IMR-90 (cell line): Measurements from ENCODE around the gene STK35. TPM values are rescaled to one million over a fixed set of nuclear protein-coding genes. Genes with fewer than 3 reads are reported as not detected.

Experiments
- ATAC-seq: fragments of 200-7000 bp; cut with Tn5 transposase; 2 replicates; pipeline ENCODE4 v1.9.1; 2020; ENCODE audit warnings: low read depth, mild to moderate bottlenecking, moderate library complexity
- BruUV-seq: library from RNA; stranded (reverse); fragments of 400-500 nt; replicated peaks from 2 replicates; lab custom pipeline; 2021; lab: Mats Ljungman, UMichigan
- CTCF ChIA-PET: fragments of 300-600 bp; formaldehyde crosslinking; extraction: SDS; loops from one replicate; lab custom pipeline; 2021; ENCODE audit warnings: antibody characterized with exemption; lab: Yijun Ruan, JAX
- POLR2A ChIA-PET: fragments of 300-600 bp; sonication (Branson Sonifier 250); formaldehyde crosslinking; loops from one replicate; lab custom pipeline; 2022; ENCODE audit warnings: antibody characterized with exemption; ENCODE audit not compliant: unreplicated experiment; lab: Charles Lee
- DNase-seq: peaks from one replicate; pipeline ENCODE4 v3.0.0; 2013
- H2AFZ ChIP-seq: replicated peaks from 2 replicates; pipeline ENCODE3; 2013; ENCODE audit warnings: low read length, mild to moderate bottlenecking; ENCODE audit not compliant: poor library complexity
- H2AK5ac ChIP-seq: 2 replicates; pipeline ENCODE4 v1.6.1; 2013; ENCODE audit warnings: low read depth, low read length, inconsistent platforms
- H2AK9ac ChIP-seq: replicated peaks from 2 replicates; pipeline ENCODE3; 2013; ENCODE audit warnings: mild to moderate bottlenecking, low read depth, low read length, moderate library complexity; ENCODE audit not compliant: poor library complexity
- H2BK120ac ChIP-seq: 2 replicates; pipeline ENCODE4 v1.6.1; 2013; ENCODE audit warnings: low read depth, low read length, inconsistent platforms
- H2BK15ac ChIP-seq: 3 replicates; pipeline ENCODE4 v1.6.1; 2013; ENCODE audit warnings: low read depth, low read length, inconsistent platforms
- H2BK20ac ChIP-seq: 2 replicates; pipeline ENCODE4 v1.6.1; 2013; ENCODE audit warnings: low read depth, mild to moderate bottlenecking, inconsistent platforms, low read length, moderate library complexity
- H2BK5ac ChIP-seq: 2 replicates; pipeline ENCODE4 v1.6.1; 2013; ENCODE audit warnings: mild to moderate bottlenecking, low read depth, low read length, inconsistent platforms; ENCODE audit not compliant: poor library complexity, severe bottlenecking
- H3K14ac ChIP-seq: replicated peaks from 2 replicates; pipeline ENCODE4 v1.6.1; 2013; ENCODE audit warnings: low read depth, low read length, inconsistent platforms
- H3K18ac ChIP-seq: 2 replicates; pipeline ENCODE4 v1.6.1; 2013; ENCODE audit warnings: low read depth, low read length, control low read depth
- H3K23ac ChIP-seq: 2 replicates; pipeline ENCODE4 v1.6.1; 2013; ENCODE audit warnings: low read depth, low read length, inconsistent platforms
- H3K27ac ChIP-seq: 2 replicates; pipeline ENCODE4 v1.5.1; 2013; ENCODE audit warnings: mild to moderate bottlenecking, control low read depth, low read length; ENCODE audit not compliant: insufficient read depth
- H3K27me3 ChIP-seq: 2 replicates; pipeline ENCODE4 v1.6.1; 2013; ENCODE audit warnings: low read length; ENCODE audit not compliant: control insufficient read depth, insufficient read depth
- H3K36me3 ChIP-seq: 2 replicates; pipeline ENCODE4 v1.6.1; 2013; ENCODE audit warnings: low read length, mixed read lengths; ENCODE audit not compliant: control insufficient read depth, insufficient read depth
- H3K4ac ChIP-seq: 2 replicates; pipeline ENCODE4 v1.6.1; 2013; ENCODE audit warnings: low read depth, low read length, inconsistent platforms
- H3K4me1 ChIP-seq: 2 replicates; pipeline ENCODE4 v1.6.1; 2013; ENCODE audit warnings: low read length, mixed read lengths; ENCODE audit not compliant: control insufficient read depth, insufficient read depth
- H3K4me2 ChIP-seq: 2 replicates; pipeline ENCODE4 v1.6.1; 2013; ENCODE audit warnings: low read depth, mild to moderate bottlenecking, control low read depth, low read length, moderate library complexity
- H3K4me3 ChIP-seq: 2 replicates; pipeline ENCODE4 v1.5.1; 2013; ENCODE audit warnings: low read depth, mild to moderate bottlenecking, control low read depth, low read length, moderate library complexity; ENCODE audit not compliant: insufficient read depth
- H3K56ac ChIP-seq: 2 replicates; pipeline ENCODE4 v1.6.1; 2013; ENCODE audit warnings: low read length, inconsistent platforms; ENCODE audit not compliant: insufficient read depth; ENCODE audit errors: extremely low read depth
- H3K79me1 ChIP-seq, 2 experiments: 2 replicates each; pipeline ENCODE4 v1.6.1; 2013; ENCODE audit warnings: low read length in 2 of 2, inconsistent platforms in 1 of 2, low read depth in 1 of 2
- H3K9ac ChIP-seq: 2 replicates; pipeline ENCODE4 v1.6.1; 2013; ENCODE audit warnings: low read depth, low read length, control low read depth
- H3K9me1 ChIP-seq: 2 replicates; pipeline ENCODE4 v1.6.1; 2013; ENCODE audit warnings: low read length, inconsistent platforms; ENCODE audit not compliant: insufficient read depth
- H3K9me3 ChIP-seq: 2 replicates; pipeline ENCODE4 v1.6.1; 2013; ENCODE audit warnings: low read length; ENCODE audit not compliant: control insufficient read depth, insufficient read depth
- H4K20me1 ChIP-seq: 2 replicates; pipeline ENCODE4 v1.6.1; 2013; ENCODE audit warnings: low read length, inconsistent platforms; ENCODE audit not compliant: insufficient read depth
- H4K5ac ChIP-seq: 2 replicates; pipeline ENCODE4 v1.6.1; 2013; ENCODE audit warnings: mild to moderate bottlenecking, low read depth, low read length, control low read depth
- H4K8ac ChIP-seq, 2 experiments: 2 replicates each; pipeline ENCODE4 v1.6.1; 2013; ENCODE audit warnings: low read depth in 2 of 2, low read length in 2 of 2, control low read depth in 1 of 2, inconsistent platforms in 1 of 2
- H4K91ac ChIP-seq: 2 replicates; pipeline ENCODE4 v1.6.1; 2013; ENCODE audit warnings: low read depth, low read length, inconsistent platforms; ENCODE audit not compliant: insufficient read depth
- BHLHE40 ChIP-seq: fragments of 150-350 bp; IDR thresholded peaks from 2 replicates; pipeline ENCODE4 v1.6.1; 2016; ENCODE audit warnings: mild to moderate bottlenecking, low read depth, low read length
- CEBPB ChIP-seq: IDR thresholded peaks from 2 replicates; pipeline ENCODE4 v1.6.1; 2012; ENCODE audit warnings: low read depth, low read length, improper control_type of control experiment
- CHD1 ChIP-seq: IDR thresholded peaks from 2 replicates; pipeline ENCODE4 v1.6.1; 2012; ENCODE audit warnings: low read depth, low read length, improper control_type of control experiment
- CTCF ChIP-seq: conservative IDR thresholded peaks from 2 replicates; pipeline ENCODE4 v1.5.1; 2012; ENCODE audit warnings: mild to moderate bottlenecking, low read depth, low read length, improper control_type of control experiment
- ELK1 ChIP-seq: fragments of 150-350 bp; IDR thresholded peaks from 2 replicates; pipeline ENCODE4 v1.6.1; 2016; ENCODE audit warnings: low read depth, mild to moderate bottlenecking, low read length, moderate library complexity, borderline replicate concordance
- FOS ChIP-seq: fragments of 150-350 bp; IDR thresholded peaks from 2 replicates; pipeline ENCODE4 v1.6.1; 2016; ENCODE audit warnings: low read depth, low read length
- MAFK ChIP-seq: IDR thresholded peaks from 2 replicates; pipeline ENCODE4 v1.6.1; 2012; ENCODE audit warnings: low read depth, low read length, improper control_type of control experiment
- MAZ ChIP-seq: IDR thresholded peaks from 2 replicates; pipeline ENCODE4 v1.6.1; 2012; ENCODE audit warnings: low read depth, mild to moderate bottlenecking, low read length, improper control_type of control experiment, moderate library complexity, borderline replicate concordance
- MXI1 ChIP-seq: IDR thresholded peaks from 2 replicates; pipeline ENCODE4 v1.6.1; 2012; ENCODE audit warnings: low read depth, mild to moderate bottlenecking, low read length, moderate library complexity, borderline replicate concordance
- NFE2L2 ChIP-seq: fragments of 150-350 bp; IDR thresholded peaks from 2 replicates; pipeline ENCODE4 v1.6.1; 2016; ENCODE audit warnings: low read depth, mild to moderate bottlenecking, low read length
- POLR2A ChIP-seq: IDR thresholded peaks from 2 replicates; pipeline ENCODE4 v1.6.1; 2012; ENCODE audit warnings: mild to moderate bottlenecking, low read depth, low read length
- RAD21 ChIP-seq: IDR thresholded peaks from 2 replicates; pipeline ENCODE4 v1.6.1; 2012; ENCODE audit warnings: low read length, improper control_type of control experiment
- RCOR1 ChIP-seq: IDR thresholded peaks from 2 replicates; pipeline ENCODE4 v1.6.1; 2012; ENCODE audit warnings: mild to moderate bottlenecking, low read length, improper control_type of control experiment; ENCODE audit not compliant: insufficient replicate concordance
- RFX5 ChIP-seq: IDR thresholded peaks from 2 replicates; pipeline ENCODE4 v1.8.0; 2012; ENCODE audit warnings: low read depth, mild to moderate bottlenecking, low read length, moderate library complexity
- SMC3 ChIP-seq: fragments of 150-350 bp; IDR thresholded peaks from 2 replicates; pipeline ENCODE4 v1.6.1; 2016; ENCODE audit warnings: low read depth, mild to moderate bottlenecking, antibody characterized with exemption, low read length, moderate library complexity
- WGBS, 2 experiments: methylation state at CpG; one replicate each; pipeline versions ENCODE4 v1.1.5 to v1.1.7; 2013; ENCODE audit warnings: missing lambda C conversion rate in 2 of 2; ENCODE audit not compliant: insufficient read length in 1 of 2; ENCODE audit errors: extremely low coverage in 2 of 2; 5-methylcytosine and 5-hydroxymethylcytosine counted together
- dilution Hi-C: fragments of 300-500 bp; cut with HindIII; formaldehyde crosslinking; loops from one replicate; pipeline ENCODE4 v1.14.3; 2018; ENCODE audit warnings: low sequenced_read_pairs; ENCODE audit not compliant: unreplicated experiment
- in situ Hi-C: fragments of 300-500 bp; cut with MboI; formaldehyde crosslinking; loops from 3 replicates; pipeline ENCODE4 v1.14.3; 2019; ENCODE audit warnings: low sequenced_read_pairs, inconsistent platforms, mixed read lengths
- intact Hi-C: fragments of 100-400 bp; cut with micrococcal nuclease; formaldehyde crosslinking; loops from 2 replicates; pipeline ENCODE4 v1.10.0; 2022
- polyA plus RNA-seq, 3 experiments: library from polyadenylated mRNA; depleted of rRNA; stranded (reverse); fragments of >200 nt; gene quantifications; 2 replicates each; pipeline ENCODE4 v1.2.3, GENCODE V29; 2012; ENCODE audit warnings: low replicate concordance in 1 of 3
- total RNA-seq: library from RNA; depleted of rRNA; stranded (reverse); fragments of >200 nt; gene quantifications from 2 replicates; pipeline ENCODE4 v1.2.3, GENCODE V29; 2012
- TF ChIP-seq, protein P1 (sequence below): fragments of 150-350 bp; IDR thresholded peaks from 2 replicates; pipeline ENCODE4 v1.6.1; 2017; ENCODE audit warnings: mild to moderate bottlenecking, antibody characterized with exemption, low read length, low read depth

The STK35 gene
- total and polyA plus RNA-seq, 2 of the 4 experiments (the other 2 are of a cell fraction), result 11.1 to 12.0 TPM

DNA sequence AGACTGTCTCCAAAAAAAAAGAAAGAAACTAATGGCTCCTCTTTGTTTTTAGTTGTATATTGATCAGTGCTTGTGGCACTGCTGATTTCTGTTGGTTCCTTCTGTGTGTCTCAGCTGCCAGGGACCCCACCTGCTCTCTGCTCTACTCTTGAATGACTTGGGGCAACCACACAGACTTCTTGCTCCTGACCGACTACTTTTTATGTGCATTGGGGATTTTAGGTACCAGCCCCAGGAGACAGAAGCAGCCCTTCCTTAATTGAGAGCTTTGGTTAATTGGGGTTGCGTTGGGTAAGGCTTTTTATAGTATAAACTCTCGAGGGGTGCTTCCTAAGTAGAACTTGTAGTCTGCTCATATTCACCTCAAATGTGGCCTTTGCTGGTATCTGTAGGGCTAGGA is 6.9 kb downstream of the STK35 start:
- no peak overlapping the region for H2BK20ac ChIP-seq
- H2BK120ac ChIP-seq, result no peak overlapping the region
- intact Hi-C loops (no loop called here), in situ Hi-C loops (loop anchor here (25.0 kb wide), 1 partner anchor 704 kb away; the partner anchor contains the start of genes C20orf141, CPXM1 and TMEM239), dilution Hi-C loops (no loop called here)
- H4K8ac ChIP-seq, result no peak overlapping the region
- H3K36me3 ChIP-seq, result peaks cover 6% of the 10 kb centered on the region; the same call in 1 of the 2 replicates
- H2AK9ac ChIP-seq, result no peak overlapping the region
- no peak overlapping the region for H3K4me2 ChIP-seq
- peaks cover 21% of the 10 kb centered on the region for H3K9me1 ChIP-seq
- no peak overlapping the region for H3K23ac ChIP-seq
- no peak overlapping the region for H4K91ac ChIP-seq
- no peak overlapping the region for H3K14ac ChIP-seq
- H4K5ac ChIP-seq, result no peak overlapping the region
- peaks cover 40 to 93% of the 10 kb centered on the region in 2 experiments for H3K79me1 ChIP-seq
- no peak overlapping the region for H2AFZ ChIP-seq
- POLR2A ChIA-PET, result no interaction called here
- no peak overlapping the region for H2BK15ac ChIP-seq
- H3K9me3 ChIP-seq, result no peaks in the 10 kb centered on the region
- H3K56ac ChIP-seq, result no peak overlapping the region
- H3K4me3 ChIP-seq, result no peak overlapping the region
- no peak overlapping the region for H3K18ac ChIP-seq
- no peaks in the 10 kb centered on the region for H3K27me3 ChIP-seq
- ATAC-seq (no peak), DNase-seq (no peak)
- no TSS peak for BruUV-seq
- no peak for TF ChIP-seq MAZ
- TF ChIP-seq CEBPB, result no peak
- TF ChIP-seq RCOR1, result no peak
- TF ChIP-seq ELK1, result no peak
- no peak for TF ChIP-seq FOS
- TF ChIP-seq MXI1, result no peak
- TF ChIP-seq POLR2A, result no peak; the same call in 1 of the 2 replicates
- TF ChIP-seq MAFK, result no peak
- no peak for TF ChIP-seq BHLHE40
- TF ChIP-seq RAD21, result no peak
- TF ChIP-seq CHD1, result no peak
- TF ChIP-seq SMC3, result no peak
- TF ChIP-seq NFE2L2, result no peak
- TF ChIP-seq, protein P1, sequence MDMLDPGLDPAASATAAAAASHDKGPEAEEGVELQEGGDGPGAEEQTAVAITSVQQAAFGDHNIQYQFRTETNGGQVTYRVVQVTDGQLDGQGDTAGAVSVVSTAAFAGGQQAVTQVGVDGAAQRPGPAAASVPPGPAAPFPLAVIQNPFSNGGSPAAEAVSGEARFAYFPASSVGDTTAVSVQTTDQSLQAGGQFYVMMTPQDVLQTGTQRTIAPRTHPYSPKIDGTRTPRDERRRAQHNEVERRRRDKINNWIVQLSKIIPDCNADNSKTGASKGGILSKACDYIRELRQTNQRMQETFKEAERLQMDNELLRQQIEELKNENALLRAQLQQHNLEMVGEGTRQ, result no peak
- no peak for TF ChIP-seq CTCF
- no peak for TF ChIP-seq RFX5
- no peak overlapping the region for H3K4ac ChIP-seq
- CTCF ChIA-PET, result no interaction called here
- no CpG with 5 or more reads among the region's 3 CpGs for WGBS, 2 experiments
- H3K4me1 ChIP-seq, result peaks cover 6% of the 10 kb centered on the region
- no peak overlapping the region for H2BK5ac ChIP-seq
- no peak overlapping the region for H2AK5ac ChIP-seq
- H4K20me1 ChIP-seq, result peaks cover 75% of the 10 kb centered on the region
- no peak overlapping the region for H3K9ac ChIP-seq
- no peak overlapping the region for H3K27ac ChIP-seq
